Measurements from ENCODE around the gene NAB2.
"Not testable (repeated sequence)": the region's sequence is repeated elsewhere in the genome, so short reads cannot be mapped to it uniquely, and the experiment has no call there.

The NAB2 gene, protein sequence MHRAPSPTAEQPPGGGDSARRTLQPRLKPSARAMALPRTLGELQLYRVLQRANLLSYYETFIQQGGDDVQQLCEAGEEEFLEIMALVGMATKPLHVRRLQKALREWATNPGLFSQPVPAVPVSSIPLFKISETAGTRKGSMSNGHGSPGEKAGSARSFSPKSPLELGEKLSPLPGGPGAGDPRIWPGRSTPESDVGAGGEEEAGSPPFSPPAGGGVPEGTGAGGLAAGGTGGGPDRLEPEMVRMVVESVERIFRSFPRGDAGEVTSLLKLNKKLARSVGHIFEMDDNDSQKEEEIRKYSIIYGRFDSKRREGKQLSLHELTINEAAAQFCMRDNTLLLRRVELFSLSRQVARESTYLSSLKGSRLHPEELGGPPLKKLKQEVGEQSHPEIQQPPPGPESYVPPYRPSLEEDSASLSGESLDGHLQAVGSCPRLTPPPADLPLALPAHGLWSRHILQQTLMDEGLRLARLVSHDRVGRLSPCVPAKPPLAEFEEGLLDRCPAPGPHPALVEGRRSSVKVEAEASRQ

DNA sequence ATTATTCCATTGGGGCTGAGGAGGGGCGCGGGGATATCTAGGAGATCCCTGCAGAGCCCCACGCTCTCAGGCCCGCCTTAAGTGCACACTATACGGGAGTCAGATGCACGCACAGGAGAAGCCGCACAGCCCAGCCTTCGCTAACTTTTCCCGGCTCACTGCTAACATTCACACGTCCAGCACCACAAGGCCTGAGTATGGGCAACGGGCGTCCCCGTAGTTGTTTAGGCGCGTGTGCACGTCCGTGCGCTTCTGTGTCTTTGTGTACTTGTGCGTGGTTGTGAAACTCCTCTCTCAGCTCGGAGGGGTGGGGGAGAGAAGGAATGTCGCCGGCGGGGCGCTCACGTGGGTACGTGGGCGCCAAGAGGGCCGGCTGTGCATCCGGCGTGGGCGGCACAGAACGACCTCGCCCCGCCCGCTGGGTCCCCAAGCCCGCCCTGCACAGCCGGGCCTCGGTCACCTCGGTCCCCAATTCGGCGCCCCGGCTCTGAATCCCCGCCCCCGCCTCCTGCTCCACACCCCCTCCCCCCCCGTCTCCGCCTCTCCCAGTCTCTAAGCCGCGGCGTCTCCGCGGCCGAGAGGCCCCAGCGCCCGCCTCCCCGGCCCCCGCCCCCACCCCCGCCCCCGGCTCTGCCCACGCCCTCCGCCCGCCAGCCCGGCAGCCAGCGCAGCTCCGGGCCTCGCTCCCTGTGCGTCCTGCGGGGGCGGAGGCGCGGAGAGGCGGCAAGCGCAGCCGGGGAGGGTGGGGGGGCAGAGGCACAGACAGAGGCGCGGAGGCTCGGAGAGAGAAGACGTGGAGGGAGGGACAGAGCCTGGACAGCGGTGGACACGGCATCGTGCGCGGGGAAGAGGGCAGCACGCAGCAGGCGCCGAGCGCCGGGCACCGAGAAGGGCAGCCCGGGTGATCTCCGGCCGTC lies at the start of gene NAB2:
Gene NAB2, plus strand, starts transcription at position 761 of the 917 bp plus-strand sequence. CDS start 158 bp downstream, outside the sequence.
- peak; percentile 96 for DNase-seq

DNA sequence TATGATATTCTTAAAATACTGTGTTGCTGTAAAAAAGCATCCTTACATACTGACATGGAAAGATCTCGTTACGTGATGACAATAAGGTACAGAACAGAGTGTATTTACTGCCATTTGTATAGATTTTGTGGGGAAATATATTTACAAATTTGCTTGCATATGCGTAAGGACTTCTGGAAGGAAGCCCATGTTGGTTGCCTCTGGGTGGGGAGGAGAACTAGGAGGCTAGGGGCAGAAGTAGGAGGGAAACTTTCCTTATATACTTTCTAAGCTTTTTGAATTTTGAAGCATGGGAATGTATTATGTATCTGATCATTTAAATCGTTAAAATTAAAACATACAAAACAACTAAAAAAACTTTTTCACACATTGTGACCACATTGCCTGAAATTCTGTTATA lies 48.7 kb upstream of the NAB2 start:
- no peak for DNase-seq

DNA sequence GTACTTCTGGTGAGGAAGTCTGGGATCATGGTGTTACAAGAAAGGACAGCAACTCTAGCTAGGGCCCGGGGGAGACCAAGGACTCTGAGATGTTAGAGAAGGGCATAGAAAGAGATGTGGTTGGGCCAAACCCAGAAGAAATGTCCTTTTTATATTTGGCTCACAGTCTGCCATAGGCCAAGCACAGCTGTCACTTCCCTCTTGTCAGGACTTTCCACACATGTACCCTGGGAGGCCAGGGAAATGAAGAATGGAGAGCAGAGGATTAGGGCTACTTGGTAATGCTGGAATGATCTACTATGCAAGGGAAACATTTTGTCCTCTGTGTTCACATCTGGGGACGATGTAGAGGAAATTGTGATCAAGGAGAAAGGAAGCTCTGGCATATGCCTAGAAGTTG lies 48.2 kb upstream of the NAB2 start:
- no peak for DNase-seq

DNA sequence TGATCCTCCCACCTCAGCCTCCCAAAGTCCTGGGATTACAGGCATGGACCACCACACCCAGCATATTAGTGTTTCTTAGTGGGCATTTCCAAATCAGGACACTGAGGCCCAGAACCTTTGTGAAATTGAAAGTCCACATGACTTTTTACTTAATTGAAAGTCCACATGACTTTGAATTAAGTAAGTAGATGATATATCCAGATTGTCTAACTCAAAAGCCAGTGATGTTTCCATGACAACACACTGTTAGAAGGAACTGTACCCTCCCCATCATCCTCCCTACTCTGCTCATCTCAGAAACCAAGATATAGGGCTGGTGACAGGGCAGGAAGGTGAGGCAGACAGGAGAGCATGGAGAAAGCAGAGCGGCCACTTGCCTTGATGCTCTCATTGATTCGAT lies 46.2 kb upstream of the NAB2 start:
- no peak for DNase-seq

DNA sequence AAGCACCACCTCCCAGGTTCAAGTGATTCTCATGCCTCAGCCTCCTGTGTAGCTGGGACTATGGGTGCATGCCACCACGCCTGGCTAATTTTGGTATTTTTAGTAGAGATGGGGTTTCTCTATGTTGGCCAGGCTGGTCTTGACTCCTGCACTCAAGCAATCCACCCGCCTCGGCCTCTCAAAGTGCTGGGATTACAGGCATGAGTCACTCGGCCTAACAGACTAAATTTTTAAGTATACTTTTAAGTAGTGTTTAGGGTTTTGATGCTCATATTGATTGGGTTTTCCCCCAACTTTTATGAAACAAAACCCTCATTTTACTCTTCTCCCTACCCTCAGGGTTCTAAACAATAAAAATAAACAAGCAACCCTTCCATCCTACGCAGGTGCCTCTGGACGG lies 44.4 kb upstream of the NAB2 start:
- DNase-seq: no peak

DNA sequence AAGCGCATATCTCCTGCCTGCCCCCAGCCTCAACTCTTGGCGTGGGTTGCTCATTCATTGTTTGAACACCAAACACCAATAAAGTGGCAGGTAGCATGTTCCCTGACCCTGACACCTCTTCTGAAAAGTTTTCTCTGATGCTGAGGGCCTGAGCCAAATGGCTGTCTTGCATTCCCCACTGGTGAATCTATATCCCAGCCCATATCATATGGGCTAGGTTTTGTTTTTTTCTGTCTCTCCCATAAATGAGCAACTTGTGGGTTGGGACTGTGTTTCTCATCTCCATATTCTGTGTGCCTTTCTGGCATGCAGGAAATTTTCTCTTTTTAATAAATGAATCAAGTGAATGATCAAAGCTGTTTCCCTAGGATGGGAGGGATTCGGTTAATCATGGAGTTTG lies 44.0 kb upstream of the NAB2 start:
- no peak for DNase-seq

DNA sequence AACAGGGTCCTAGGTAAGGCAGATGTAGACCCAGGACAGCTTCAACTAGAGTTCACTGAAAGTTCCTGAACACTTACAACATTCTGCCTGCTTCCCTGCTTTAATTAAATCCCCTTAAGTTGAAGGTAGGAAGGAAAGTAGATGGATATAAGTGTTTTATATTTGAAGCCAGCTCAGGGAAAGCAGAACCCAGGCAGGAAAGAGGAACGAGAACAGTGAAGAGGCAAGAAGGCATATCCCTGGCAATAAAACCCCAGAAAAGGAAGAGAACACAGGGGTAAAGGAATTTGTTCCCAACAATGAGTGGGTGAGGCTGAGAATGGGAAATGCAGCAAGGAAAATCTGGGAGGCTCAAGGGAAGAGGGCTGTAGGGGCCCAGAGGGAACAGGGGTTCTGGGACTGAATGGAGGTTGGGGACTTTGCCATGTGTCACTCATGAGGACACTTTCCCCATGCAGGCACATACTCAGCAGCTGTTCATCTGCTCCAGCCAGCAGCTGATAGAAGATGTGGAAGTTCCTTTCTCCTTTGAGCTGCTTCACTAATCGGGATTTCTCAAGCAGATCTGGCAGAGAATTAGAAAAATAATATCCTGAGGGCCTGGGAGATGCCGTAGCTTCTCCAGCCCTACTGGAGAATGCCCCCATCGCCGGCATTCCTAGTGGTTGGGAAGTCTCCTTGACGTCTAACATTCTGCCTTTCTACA lies 42.7 kb upstream of the NAB2 start:
- DNase-seq: peak; percentile 29

DNA sequence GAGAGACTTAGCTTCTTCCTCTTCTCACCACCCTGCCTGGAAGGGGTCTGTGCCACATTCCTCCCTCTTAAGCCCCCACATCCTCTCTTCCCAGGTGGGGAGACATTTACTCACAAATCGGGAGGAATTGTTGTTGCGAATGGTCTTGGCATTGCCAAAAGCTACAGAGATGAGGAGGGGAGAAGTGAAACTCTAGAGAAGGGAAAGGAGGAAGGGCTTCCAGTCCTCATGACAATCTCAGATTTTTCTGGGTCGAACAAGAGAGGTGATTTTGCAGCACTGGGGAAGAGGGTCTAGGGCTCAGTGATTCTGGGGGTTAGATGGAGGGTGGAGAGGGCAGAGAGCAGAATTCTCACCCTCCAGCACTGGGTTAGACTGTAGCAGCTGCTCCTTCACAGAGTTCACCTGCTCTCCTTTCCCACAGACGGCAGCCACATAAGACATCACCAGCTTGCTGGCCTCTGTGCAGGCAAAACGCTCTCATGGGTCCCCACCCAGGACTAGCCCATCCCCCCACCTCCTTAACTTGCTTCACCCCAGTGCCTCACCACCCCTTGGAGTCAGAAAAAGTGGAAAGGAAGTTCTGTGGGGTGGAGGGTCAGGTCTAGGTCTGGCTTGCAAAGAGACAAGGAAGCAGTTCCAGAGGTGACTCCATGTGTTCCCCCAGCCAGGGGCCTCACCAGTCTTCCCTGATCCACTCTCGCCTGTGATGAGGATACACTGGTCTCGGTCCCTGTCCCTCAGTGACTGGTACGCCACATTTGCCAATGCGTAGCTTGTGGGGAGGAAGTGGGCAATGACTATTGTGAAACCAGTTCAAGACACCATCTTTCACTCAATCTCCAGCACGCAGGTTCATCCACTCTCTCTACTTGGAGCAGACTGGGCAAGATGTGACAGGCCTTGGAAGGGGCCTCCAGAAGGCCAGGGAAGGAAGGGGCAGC lies 41.7 kb upstream of the NAB2 start:
- peak; percentile 89 for DNase-seq

DNA sequence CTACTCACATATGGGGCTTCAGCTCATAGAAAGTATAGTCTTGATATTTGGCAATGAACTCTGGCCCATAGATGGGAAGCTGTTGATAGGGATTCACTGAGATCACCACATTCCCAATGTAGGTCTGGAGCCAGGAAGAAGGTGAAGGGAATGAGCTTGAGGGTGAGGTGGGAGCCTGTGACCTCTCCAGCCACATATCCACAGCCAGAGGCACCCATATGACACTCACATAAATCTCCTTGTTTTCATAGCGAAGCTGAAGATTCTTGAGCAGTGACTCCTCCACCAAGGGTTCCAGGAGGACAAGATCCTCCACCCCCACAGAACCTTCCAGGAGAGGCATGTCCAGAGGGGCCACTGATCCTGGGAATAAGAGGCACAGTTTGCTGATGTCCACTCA lies 40.9 kb upstream of the NAB2 start:
- no peak for DNase-seq

DNA sequence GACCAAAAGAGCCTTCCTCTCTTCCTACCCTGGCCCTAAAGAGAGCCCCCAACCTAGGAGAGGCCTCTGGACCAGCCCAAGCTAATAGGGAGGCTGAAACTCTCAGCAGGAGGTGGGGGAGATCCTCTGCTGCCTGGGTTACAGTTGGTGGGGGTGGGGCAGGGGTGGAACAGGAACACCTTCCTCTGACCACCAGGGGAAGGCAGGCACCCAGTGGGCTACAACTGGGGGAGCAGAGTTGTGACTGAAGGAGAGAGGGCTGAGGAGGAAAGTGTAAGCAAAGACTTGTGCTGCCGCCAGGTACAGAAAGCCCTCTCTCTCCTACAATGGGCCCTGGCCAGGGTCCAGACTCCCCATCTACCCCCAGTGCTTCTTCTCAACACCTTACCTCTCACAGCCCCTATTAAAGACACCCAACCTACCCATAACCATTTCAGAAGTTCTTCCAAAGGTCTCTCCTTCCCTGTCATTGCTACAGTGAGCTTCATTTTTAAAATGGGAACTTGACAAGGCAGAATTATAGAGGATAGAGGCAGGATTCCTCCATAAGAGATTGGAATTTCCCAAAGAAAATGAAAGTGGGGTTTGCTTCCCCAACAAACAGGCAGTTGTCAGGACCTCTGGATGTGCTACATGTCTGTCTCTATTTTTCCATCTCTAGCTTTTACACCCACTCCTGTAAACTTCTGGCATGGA lies 40.3 kb upstream of the NAB2 start:
- DNase-seq: no peak

DNA sequence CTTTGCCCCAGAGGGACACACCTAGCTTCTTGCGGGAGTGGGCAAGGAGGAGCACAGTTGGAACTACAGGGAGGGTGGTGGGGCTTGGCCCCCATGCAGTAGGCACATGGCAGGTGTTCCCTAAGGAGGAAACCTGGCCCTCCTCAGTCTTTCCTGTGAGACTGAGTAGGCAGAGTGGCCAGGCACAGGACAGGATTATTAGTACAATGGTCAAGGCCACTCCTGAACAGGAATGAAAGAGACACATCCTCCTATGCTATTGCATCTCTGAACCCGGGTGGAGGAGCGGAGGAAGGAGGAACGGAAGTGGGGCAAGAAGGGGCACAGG lies 39.8 kb upstream of the NAB2 start:
- no peak for DNase-seq

DNA sequence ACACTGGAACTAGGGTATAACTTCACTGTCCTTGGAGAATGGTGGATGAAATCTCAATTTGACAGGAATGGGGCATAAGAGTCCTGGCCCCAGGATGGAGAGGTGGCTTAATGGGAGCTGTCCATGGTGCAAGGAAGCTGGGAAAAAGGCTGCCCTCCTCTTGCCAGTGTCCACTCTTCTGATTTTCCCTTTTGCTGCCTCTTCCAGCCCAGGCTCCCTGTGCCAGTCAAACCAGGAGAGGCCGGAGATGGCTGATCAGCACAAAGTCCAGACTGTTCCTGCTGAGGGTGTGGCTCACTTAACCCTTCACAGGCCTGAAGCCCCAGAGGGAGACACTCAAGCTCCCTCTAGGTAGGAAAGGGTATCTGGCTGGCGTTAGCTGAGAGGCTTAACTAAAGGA lies 39.0 kb upstream of the NAB2 start, which contains the start of gene MYO1A:
Gene MYO1A, minus strand, starts transcription at position 240 of the 400 bp plus-strand sequence. CDS start 1,806 bp downstream, outside the sequence.
- DNase-seq: no peak

DNA sequence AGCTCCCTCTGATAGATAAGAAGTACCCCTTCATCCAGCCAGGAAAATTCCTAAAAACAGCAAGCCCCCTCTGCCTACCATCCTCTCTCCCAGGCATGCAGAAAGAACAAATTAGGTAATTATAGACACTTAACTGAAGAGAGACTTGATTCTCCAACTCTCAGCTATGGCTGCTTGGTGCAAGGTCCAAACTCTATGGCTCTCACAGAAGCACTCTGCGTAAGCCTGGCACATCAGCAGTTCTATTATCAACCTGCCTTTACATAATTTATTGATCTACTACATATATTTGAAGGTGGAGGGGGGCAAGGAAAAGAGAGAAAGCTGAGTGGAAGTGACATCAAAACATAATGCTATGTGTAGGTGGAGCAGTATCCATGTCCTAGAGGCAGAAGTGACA lies 37.9 kb upstream of the NAB2 start:
- DNase-seq: no peak

DNA sequence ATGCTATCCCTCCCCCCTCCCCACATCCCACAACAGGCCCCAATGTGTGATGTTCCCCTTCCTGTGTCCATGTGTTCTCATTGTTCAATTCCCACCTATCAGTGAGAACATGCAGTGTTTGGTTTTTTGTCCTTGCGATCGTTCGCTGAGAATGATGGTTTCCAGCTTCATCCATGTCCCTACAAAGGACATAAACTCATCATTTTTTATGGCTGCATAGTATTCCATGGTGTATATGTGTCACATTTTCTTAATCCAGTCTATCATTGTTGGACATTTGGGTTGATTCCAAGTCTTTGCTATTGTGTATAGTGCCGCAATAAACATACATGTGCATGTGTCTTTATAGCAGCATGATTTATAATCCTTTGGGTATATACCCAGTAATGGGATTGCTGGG lies 35.8 kb upstream of the NAB2 start:
- DNase-seq: not testable (repeated sequence)

DNA sequence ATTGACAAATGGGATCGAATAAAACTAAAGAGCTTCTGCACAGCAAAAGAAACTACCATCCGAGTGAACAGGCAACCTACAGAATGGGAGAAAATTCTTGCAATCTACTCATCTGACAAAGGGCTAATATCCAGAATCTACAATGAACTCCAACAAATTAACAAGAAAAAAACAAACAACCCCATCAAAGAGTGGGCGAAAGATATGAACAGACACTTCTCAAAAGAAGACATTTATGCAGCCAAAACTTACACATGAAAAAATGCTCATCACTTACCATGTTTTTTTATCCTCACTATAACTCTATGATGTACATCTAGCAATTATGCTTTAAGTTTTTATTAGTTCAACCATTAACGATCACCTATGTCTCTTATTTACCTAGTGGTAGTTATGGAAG lies 35.0 kb upstream of the NAB2 start:
- DNase-seq: not testable (repeated sequence)

DNA sequence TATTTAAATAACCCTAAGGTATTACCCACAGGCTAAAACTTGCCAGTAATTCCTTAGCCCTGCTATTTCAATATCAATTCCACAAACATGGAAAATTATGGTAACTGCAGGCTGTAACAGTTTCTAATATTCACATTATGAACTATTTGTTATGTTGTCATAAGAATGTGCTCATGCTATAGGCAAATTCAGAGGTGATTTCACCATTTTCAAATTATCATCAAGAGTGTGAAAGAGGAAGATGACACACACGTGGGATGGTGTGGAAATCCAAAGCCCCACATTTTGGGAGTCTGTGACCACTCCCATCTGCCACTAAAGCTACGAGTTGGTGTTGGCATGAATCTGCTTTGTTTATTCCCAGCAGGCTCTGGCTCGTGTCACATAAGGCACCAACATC lies 33.1 kb upstream of the NAB2 start:
- DNase-seq: peak; percentile 93

DNA sequence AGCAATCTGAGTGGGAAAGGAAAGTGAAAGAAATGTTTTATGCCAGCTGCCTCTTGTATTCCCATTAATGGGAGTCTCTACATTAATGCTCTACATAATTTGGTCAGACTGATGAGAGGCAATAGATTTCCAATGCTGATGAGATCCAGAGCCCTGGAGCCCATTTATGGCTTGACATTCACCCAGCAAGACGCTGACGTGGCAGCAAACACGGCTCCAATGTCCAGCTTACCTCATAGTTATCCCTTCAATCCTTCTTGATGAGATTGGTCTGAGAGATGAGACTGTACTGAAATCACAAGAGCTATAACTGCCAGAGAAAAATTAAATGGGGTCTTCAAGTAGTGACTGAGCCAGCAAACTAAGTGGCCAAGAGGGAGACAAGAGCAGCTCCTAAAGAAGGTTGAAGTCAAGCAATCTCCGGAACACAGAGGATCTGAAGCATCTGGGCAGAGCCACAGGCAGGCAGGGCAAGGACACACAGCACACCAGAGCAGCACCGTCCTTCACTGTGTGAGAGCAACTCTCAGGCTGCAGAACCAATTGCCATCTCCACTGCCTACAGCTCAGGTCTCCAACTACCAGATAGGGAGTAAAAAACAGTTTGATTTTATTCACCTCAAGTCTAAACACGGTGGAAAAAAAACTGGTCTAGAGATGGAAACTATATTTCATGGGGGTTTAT lies 31.7 kb upstream of the NAB2 start:
- no peak for DNase-seq

DNA sequence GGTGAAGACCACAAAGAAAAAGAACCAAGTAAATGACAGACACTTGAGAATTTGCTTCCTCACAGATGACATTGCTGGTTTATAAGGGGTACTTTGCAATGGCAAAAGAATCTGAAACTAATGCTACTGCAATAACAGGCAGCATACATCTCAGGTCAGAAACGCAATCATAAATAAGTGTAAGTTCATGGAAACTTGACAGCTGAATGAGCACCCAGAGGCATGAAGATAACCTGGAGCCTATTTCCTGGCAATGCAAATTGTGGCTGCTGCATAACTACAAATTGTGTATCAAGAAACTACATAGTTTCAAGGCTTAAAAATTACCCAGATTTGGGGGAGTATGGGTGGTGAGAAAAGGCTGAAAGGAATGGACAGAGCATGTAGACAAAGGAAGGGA lies 30.5 kb upstream of the NAB2 start:
- DNase-seq: no peak

DNA sequence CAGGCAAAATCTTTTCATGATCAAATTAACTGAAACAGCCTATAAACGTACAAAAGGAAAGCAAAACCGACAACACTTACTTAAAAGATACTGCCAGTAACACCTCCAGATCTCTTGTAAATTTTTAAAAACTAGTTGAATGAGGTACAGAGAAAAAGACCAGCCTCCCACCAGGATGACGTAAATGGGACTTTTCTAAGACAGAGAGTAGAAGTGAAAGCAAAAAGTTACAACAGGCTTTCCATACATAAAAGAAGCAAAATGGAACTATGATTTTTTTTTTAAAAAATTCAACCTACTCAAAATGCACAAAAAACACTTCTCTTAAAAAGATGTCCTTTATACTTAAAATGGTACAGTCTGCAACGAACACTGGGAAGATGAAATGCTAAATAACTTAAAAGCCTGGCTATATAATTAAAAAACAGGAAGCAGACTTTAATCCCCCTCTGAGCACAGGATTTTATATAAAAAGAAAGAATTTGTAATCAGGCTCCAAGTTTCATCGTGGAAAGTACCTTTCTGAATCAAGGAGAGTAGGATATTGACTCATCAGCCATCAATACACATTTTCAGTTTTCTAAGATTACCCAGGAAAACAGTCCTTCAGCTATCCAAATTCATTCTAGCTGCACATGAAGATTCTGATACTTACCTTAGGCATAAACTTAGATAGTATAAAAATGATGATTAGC lies 24.8 kb upstream of the NAB2 start:
- DNase-seq: peak; percentile 60

DNA sequence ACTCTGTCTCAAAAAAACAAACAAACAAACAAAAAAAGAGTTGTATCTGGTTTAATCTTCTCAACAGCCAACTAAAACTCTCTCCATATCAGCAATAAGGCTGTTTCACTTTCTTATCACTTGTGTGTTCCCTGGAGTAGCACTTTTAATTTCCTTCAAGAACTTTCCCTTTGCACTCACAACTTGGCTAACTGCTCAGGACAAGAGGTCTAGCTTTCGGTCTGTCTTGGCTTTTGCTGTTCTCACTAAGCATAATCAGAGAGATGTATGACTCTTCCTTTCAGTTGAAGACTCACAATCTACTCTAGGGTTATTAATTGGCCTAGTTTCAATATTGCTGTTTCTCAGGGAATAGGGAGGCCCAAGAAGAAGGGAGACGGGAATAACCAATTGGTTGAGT lies 22.7 kb upstream of the NAB2 start:
- DNase-seq: no peak

Measured in MV-4-11 (cell line).